CD4-positive, alpha-beta T cell (primary cell): ENCODE measurements around the gene CYTH4. TPM values are rescaled to one million over a fixed set of nuclear protein-coding genes. Genes with fewer than 3 reads are reported as not detected.

Source experiments
- ATAC-seq: fragments of 200-7000 bp; cut with Tn5 transposase; one replicate; pipeline ENCODE4 v1.10.0; 2022; ENCODE audit warnings: mild to moderate bottlenecking; ENCODE audit not compliant: poor library complexity
- CTCF ChIA-PET: fragments of 350-600 bp; sonication (Branson Sonifier 250); formaldehyde crosslinking; loops from one replicate; lab custom pipeline; 2021; ENCODE audit warnings: antibody characterized with exemption, inconsistent platforms; lab: Charles Lee
- POLR2A ChIA-PET: fragments of 350-600 bp; sonication (Branson Sonifier 250); formaldehyde crosslinking; loops from one replicate; lab custom pipeline; 2021; ENCODE audit warnings: antibody characterized with exemption, inconsistent platforms; lab: Charles Lee
- DNase-seq, 14 experiments: peaks; one replicate each; pipeline ENCODE4 v3.0.0-alpha.2; 2013 to 2020; ENCODE audit warnings: mixed read lengths in 2 of 14
- H3K27ac ChIP-seq, 2 donors: one replicate each; pipeline versions ENCODE4 v1.5.1 to v1.7.0; 2013; ENCODE audit warnings: low read length in 2 of 2, low read depth in 1 of 2, mild to moderate bottlenecking in 1 of 2
- H3K27me3 ChIP-seq, 2 experiments: 1 replicate in 1 of 2; 2 replicates in 1 of 2; pipeline versions ENCODE4 v1.6.1 to v1.7.0; 2013; ENCODE audit warnings: low read length in 2 of 2, control low read depth in 1 of 2, mild to moderate bottlenecking in 1 of 2, moderate library complexity in 1 of 2; ENCODE audit not compliant: insufficient read depth in 2 of 2, control insufficient read depth in 1 of 2
- H3K36me3 ChIP-seq: one replicate; pipeline ENCODE4 v1.6.1; 2013; ENCODE audit warnings: low read length, control low read depth; ENCODE audit not compliant: insufficient read depth
- H3K4me1 ChIP-seq: one replicate; pipeline ENCODE4 v1.6.1; 2013; ENCODE audit warnings: low read length, control low read depth; ENCODE audit not compliant: insufficient read depth
- H3K4me3 ChIP-seq: one replicate; pipeline ENCODE4 v1.5.1; 2013; ENCODE audit warnings: mild to moderate bottlenecking, low read length, moderate library complexity
- H3K9me3 ChIP-seq, 2 experiments: 1 replicate in 1 of 2; 2 replicates in 1 of 2; pipeline versions ENCODE4 v1.6.1 to v1.7.0; 2013; ENCODE audit warnings: low read length in 2 of 2, mild to moderate bottlenecking in 2 of 2, control low read depth in 1 of 2, moderate library complexity in 1 of 2; ENCODE audit not compliant: control insufficient read depth in 1 of 2, insufficient read depth in 1 of 2
- H3K27ac Mint-ChIP-seq: one replicate; pipeline ENCODE4 v1.8.0; 2020; ENCODE audit warnings: mixed read lengths
- H3K27me3 Mint-ChIP-seq: one replicate; pipeline ENCODE4 v1.8.0; 2021; ENCODE audit warnings: mixed read lengths
- H3K36me3 Mint-ChIP-seq: one replicate; pipeline ENCODE4 v1.8.0; 2021; ENCODE audit warnings: low read depth, mixed read lengths
- H3K4me1 Mint-ChIP-seq: one replicate; pipeline ENCODE4 v1.8.0; 2021; ENCODE audit warnings: low read depth, mixed read lengths
- H3K4me3 Mint-ChIP-seq: one replicate; pipeline ENCODE4 v1.8.0; 2020; ENCODE audit warnings: mild to moderate bottlenecking, mixed read lengths
- H3K9me3 Mint-ChIP-seq: one replicate; pipeline ENCODE4 v1.8.0; 2020; ENCODE audit warnings: mixed read lengths
- intact Hi-C, 2 experiments: fragments of 100-400 bp; cut with DNase I in 1 of 2; cut with micrococcal nuclease in 1 of 2; formaldehyde crosslinking; loops; one replicate each; pipeline versions ENCODE4 v1.15.1 to v1.9.0; 2023 to 2025; cut with DNase I, micrococcal nuclease
- total RNA-seq, 174 experiments: library from RNA in 2 of 174; stranded (reverse) in 2 of 174; gene quantifications; one replicate each; pipeline ENCODE4 v1.2.3 and lab custom pipeline; 2021 to 2026
- TF ChIP-seq, protein P1 (sequence below): fragments of 200-600 bp; IDR thresholded peaks from one replicate; pipeline ENCODE4 v1.8.0; 2022; ENCODE audit warnings: antibody characterized with exemption, mild to moderate bottlenecking

The CYTH4 gene
- total RNA-seq, 2 experiments from 2014 or later, result 134 to 138 TPM

DNA sequence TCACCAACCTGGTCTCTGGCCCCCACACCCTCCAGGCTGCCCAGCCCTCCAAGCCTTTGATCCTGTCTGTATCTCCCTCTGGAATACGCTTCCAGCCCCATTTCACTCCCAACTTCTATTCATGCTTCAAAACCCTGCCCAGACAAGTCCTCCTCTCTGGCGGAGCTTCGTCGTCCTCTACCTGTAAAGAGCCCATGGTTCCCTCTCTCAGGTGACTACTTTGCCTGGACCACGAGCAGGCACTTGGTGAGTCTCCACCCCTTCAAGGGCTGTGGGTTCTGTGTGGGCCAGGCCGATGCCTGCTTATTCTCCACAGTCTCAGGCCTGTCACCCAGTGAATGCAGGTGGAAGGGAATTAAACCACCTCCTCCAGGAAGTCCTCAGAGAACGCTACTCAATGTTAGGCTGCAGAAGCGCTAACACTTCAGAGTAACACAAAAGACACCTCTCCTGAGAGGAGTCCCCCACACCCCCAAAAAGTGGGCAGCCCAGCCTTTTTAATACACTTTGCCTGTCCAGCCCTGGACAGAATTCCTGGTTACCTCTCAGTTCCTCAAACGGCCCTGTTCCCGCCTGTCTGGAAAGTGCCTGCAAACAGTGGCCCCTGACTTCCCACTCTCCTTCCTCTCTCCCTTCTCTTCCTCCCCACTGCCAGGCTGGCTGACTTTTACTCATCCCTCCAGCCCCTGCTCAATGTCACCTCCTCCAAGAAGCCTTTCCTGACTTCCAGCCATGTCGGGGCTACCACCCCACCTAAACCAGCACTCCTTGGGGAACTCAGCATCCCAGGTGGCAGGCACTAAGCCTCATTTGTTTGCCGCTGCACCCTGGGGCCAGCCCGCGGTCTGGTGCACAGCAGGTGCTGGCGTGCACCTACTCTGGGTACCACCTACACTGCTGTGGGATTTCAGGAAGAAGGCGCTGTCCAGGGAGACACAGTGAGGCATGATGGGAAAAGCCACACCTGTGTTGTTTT is 47.3 kb upstream of the CYTH4 start:
- Mint-ChIP-seq H3K4me1 (peaks cover 99% of the 10 kb centered on the region), H3K27me3 (no peaks in the 10 kb centered on the region), H3K4me3 (peak overlapping the region; percentile 81), H3K27ac (peak overlapping the region; percentile 97), H3K36me3 (peaks cover 96% of the 10 kb centered on the region), H3K9me3 (no peaks in the 10 kb centered on the region)
- H3K4me1 ChIP-seq, result peaks cover 100% of the 10 kb centered on the region
- CTCF ChIA-PET, result no interaction called here
- H3K4me3 ChIP-seq, result no peak overlapping the region
- no peak for ATAC-seq
- peaks cover 95% of the 10 kb centered on the region for H3K36me3 ChIP-seq
- no peaks in the 10 kb centered on the region for H3K27me3 ChIP-seq
- intact Hi-C loops, result loop anchor here in 1 of 2 experiments (2.0 kb wide), 1 partner anchor 34 kb away; no protein-coding TSS in a partner anchor
- POLR2A ChIA-PET, result interaction anchor here (0.6 to 7.6 kb wide), 5 partner anchors 7 to 36 kb away, joined by 3 to 132 read pairs (median 9); no protein-coding TSS in a partner anchor
- H3K27ac ChIP-seq, result peak overlapping the region; percentile 58 to 90
- peak in 1 of 14 experiments; percentile 40 for DNase-seq
- TF ChIP-seq, protein P1, sequence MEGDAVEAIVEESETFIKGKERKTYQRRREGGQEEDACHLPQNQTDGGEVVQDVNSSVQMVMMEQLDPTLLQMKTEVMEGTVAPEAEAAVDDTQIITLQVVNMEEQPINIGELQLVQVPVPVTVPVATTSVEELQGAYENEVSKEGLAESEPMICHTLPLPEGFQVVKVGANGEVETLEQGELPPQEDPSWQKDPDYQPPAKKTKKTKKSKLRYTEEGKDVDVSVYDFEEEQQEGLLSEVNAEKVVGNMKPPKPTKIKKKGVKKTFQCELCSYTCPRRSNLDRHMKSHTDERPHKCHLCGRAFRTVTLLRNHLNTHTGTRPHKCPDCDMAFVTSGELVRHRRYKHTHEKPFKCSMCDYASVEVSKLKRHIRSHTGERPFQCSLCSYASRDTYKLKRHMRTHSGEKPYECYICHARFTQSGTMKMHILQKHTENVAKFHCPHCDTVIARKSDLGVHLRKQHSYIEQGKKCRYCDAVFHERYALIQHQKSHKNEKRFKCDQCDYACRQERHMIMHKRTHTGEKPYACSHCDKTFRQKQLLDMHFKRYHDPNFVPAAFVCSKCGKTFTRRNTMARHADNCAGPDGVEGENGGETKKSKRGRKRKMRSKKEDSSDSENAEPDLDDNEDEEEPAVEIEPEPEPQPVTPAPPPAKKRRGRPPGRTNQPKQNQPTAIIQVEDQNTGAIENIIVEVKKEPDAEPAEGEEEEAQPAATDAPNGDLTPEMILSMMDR, result no peak
- no peaks in the 10 kb centered on the region for H3K9me3 ChIP-seq

DNA sequence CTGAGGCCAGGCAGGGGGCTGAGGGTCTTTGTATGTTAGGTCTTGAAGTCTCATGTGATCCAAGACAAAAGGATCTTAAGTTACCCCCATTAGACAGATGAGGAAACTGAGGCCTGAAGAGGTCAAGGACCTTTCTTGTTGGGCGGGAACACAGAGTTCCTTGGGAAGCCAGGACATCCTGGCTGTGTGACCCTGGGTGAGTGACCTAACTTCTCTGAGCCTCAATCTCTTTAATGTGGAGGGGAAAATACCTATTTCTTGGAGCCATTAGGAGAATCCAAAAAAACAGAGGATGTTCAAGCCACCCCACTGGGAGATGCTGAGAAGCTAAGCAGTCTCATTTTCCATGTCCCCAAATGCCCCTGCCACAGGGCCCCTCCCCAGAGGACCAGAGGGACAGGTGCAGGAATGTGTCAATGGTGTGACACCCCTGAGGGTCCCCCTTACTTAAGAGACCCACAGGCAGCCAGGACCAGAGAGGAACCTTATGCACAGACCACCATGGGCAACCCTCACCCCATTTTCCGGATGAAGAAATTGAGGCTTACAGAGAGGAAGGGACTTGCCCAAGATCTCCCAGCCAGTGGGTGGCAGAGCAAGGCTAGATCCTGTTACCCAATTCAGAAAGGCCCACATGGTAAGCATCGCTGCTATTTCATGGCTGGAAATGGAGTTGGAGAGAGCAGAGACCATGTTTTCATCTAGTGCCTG is 46.3 kb upstream of the CYTH4 start:
- Histone ChIP-seq H3K27me3 (no peaks in the 10 kb centered on the region), H3K27ac (peak overlapping the region; percentile 58 to 90), H3K9me3 (no peaks in the 10 kb centered on the region), H3K4me1 (peaks cover 100% of the 10 kb centered on the region), H3K4me3 (no peak overlapping the region), H3K36me3 (peaks cover 97% of the 10 kb centered on the region)
- TF ChIP-seq, protein P1, result no peak
- Mint-ChIP-seq H3K27me3 (no peaks in the 10 kb centered on the region), H3K36me3 (peaks cover 98% of the 10 kb centered on the region), H3K4me1 (peaks cover 99% of the 10 kb centered on the region), H3K27ac (peak overlapping the region; percentile 97), H3K9me3 (no peaks in the 10 kb centered on the region), H3K4me3 (peak overlapping the region; percentile 82)
- DNase-seq, result peak in 2 of 14 experiments; percentile 42 to 53
- POLR2A ChIA-PET, result no interaction called here
- CTCF ChIA-PET, result interaction anchor here (2.5 kb wide), 1 partner anchor 18 kb away, joined by 21 read pairs; no protein-coding TSS in a partner anchor
- intact Hi-C loops, result loop anchor here in 1 of 2 experiments (2.0 kb wide), 2 partner anchors 17 to 35 kb away; no protein-coding TSS in a partner anchor
- no peak for ATAC-seq
